HEK293 (cell line): ENCODE measurements around the gene DOCK9.

Source experiments
- CTCF ChIA-PET: fragments of 350-600 bp; formaldehyde crosslinking; extraction: SDS; loops from one replicate; lab custom pipeline; 2021; ENCODE audit warnings: antibody characterized with exemption; lab: Yijun Ruan, JAX
- POLR2A ChIA-PET: fragments of 300-600 bp; formaldehyde crosslinking; extraction: SDS; loops from one replicate; lab custom pipeline; 2020; ENCODE audit warnings: antibody characterized with exemption, inconsistent platforms; lab: Yijun Ruan, JAX
- H3K27ac ChIP-seq: fragments of 200-500 bp; sonication (Bioruptor generic); 2 replicates; pipeline ENCODE4 v1.5.1; 2014; ENCODE audit warnings: low read depth, low read length, control low read depth, inconsistent platforms; ENCODE audit errors: extremely low read depth
- H3K36me3 ChIP-seq, 2 experiments: fragments of 200-500 bp in 1 of 2; sonication (Bioruptor generic) in 1 of 2; 1 replicate in 1 of 2; 2 replicates in 1 of 2; pipeline ENCODE4 v1.5.1; 2014 to 2017; ENCODE audit warnings: inconsistent platforms in 2 of 2, low read length in 2 of 2; ENCODE audit not compliant: control insufficient read depth in 2 of 2, insufficient read depth in 1 of 2
- H3K4me1 ChIP-seq: fragments of 200-500 bp; sonication (Bioruptor generic); 2 replicates; pipeline ENCODE4 v1.5.1; 2014; ENCODE audit warnings: mild to moderate bottlenecking, low read length, inconsistent platforms; ENCODE audit not compliant: control insufficient read depth, insufficient read depth
- H3K4me3 ChIP-seq: 2 replicates; pipeline ENCODE4 v1.5.1; 2011; ENCODE audit warnings: low read depth, mild to moderate bottlenecking, control low read depth, low read length, moderate library complexity
- H3K9me3 ChIP-seq: fragments of 200-500 bp; sonication (Bioruptor generic); 2 replicates; pipeline ENCODE4 v1.5.1; 2014; ENCODE audit warnings: low read depth, low read length, inconsistent platforms; ENCODE audit not compliant: control insufficient read depth, insufficient read depth
- HOXD13 ChIP-seq: sonication (generic); formaldehyde crosslinking; IDR thresholded peaks from 2 replicates; pipeline ENCODE4 v1.8.0; 2022; ENCODE audit warnings: missing genetic modification reagents, borderline replicate concordance
- KLF8 ChIP-seq: fragments of 450-650 bp; formaldehyde crosslinking; IDR thresholded peaks from 2 replicates; pipeline ENCODE4 v1.5.1; 2016; ENCODE audit warnings: missing biosample characterization, missing genetic modification characterization
- RBAK ChIP-seq: fragments of 450-650 bp; formaldehyde crosslinking; IDR thresholded peaks from 2 replicates; pipeline ENCODE4 v1.5.1; 2016; ENCODE audit warnings: missing biosample characterization, missing genetic modification characterization
- REPIN1 ChIP-seq: fragments of 450-650 bp; formaldehyde crosslinking; IDR thresholded peaks from 2 replicates; pipeline ENCODE4 v1.5.1; 2017; ENCODE audit warnings: missing biosample characterization, missing genetic modification characterization, low read depth
- ZFP41 ChIP-seq: fragments of 450-650 bp; formaldehyde crosslinking; IDR thresholded peaks from 2 replicates; pipeline ENCODE4 v1.5.1; 2016; ENCODE audit warnings: missing biosample characterization, missing genetic modification characterization, borderline replicate concordance
- ZNF114 ChIP-seq: fragments of 450-650 bp; formaldehyde crosslinking; IDR thresholded peaks from 2 replicates; pipeline ENCODE4 v1.5.0; 2017; ENCODE audit warnings: missing biosample characterization, missing genetic modification characterization
- ZNF138 ChIP-seq: fragments of 450-650 bp; formaldehyde crosslinking; IDR thresholded peaks from 2 replicates; pipeline ENCODE4 v1.5.1; 2016; ENCODE audit warnings: missing biosample characterization, missing genetic modification characterization, borderline replicate concordance
- ZNF175 ChIP-seq: fragments of 450-650 bp; formaldehyde crosslinking; IDR thresholded peaks from 2 replicates; pipeline ENCODE4 v1.5.1; 2016; ENCODE audit warnings: missing biosample characterization, missing genetic modification characterization
- ZNF2 ChIP-seq: fragments of 450-650 bp; formaldehyde crosslinking; IDR thresholded peaks from 2 replicates; pipeline ENCODE4 v1.5.1; 2016; ENCODE audit warnings: missing biosample characterization, missing genetic modification characterization
- ZNF274 ChIP-seq, 2 experiments: fragments of 200-500 bp in 1 of 2; fragments of 450-650 bp in 1 of 2; sonication (Bioruptor generic) in 1 of 2; formaldehyde crosslinking in 1 of 2; IDR thresholded peaks; 2 replicates each; pipeline versions ENCODE4 v1.5.1 to v1.6.1; 2014 to 2016; ENCODE audit warnings: borderline replicate concordance in 1 of 2, inconsistent platforms in 1 of 2, low read length in 1 of 2, missing biosample characterization in 1 of 2, missing genetic modification characterization in 1 of 2
- ZNF311 ChIP-seq: fragments of 450-650 bp; formaldehyde crosslinking; IDR thresholded peaks from 2 replicates; pipeline ENCODE4 v1.5.1; 2017; ENCODE audit warnings: missing biosample characterization, missing genetic modification characterization, borderline replicate concordance
- ZNF426 ChIP-seq: fragments of 450-650 bp; formaldehyde crosslinking; IDR thresholded peaks from 2 replicates; pipeline ENCODE4 v1.5.1; 2017; ENCODE audit warnings: missing biosample characterization, missing genetic modification characterization, mild to moderate bottlenecking, inconsistent platforms, moderate library complexity
- ZNF585B ChIP-seq: fragments of 450-650 bp; formaldehyde crosslinking; IDR thresholded peaks from 2 replicates; pipeline ENCODE4 v1.5.1; 2016; ENCODE audit warnings: missing biosample characterization, missing genetic modification characterization
- ZNF621 ChIP-seq: fragments of 450-650 bp; formaldehyde crosslinking; IDR thresholded peaks from 2 replicates; pipeline ENCODE4 v1.5.1; 2017; ENCODE audit warnings: missing biosample characterization, missing genetic modification characterization
- ZNF664 ChIP-seq: fragments of 450-650 bp; formaldehyde crosslinking; IDR thresholded peaks from 2 replicates; pipeline ENCODE4 v1.5.1; 2016; ENCODE audit warnings: missing biosample characterization, missing genetic modification characterization
- TF ChIP-seq, protein P1 (sequence below): fragments of 450-650 bp; formaldehyde crosslinking; IDR thresholded peaks from 2 replicates; pipeline ENCODE4 v1.5.0; 2017; ENCODE audit warnings: missing biosample characterization, missing genetic modification characterization, borderline replicate concordance
- TF ChIP-seq, protein P2 (sequence below): fragments of 450-650 bp; formaldehyde crosslinking; IDR thresholded peaks from 2 replicates; pipeline ENCODE4 v1.5.1; 2016; ENCODE audit warnings: missing biosample characterization, missing genetic modification characterization
- TF ChIP-seq, protein P3 (sequence below): fragments of 450-650 bp; formaldehyde crosslinking; IDR thresholded peaks from 2 replicates; pipeline ENCODE4 v1.5.1; 2016; ENCODE audit warnings: missing biosample characterization, missing genetic modification characterization
- TF ChIP-seq, protein P4 (sequence below): fragments of 450-650 bp; formaldehyde crosslinking; IDR thresholded peaks from 2 replicates; pipeline ENCODE4 v1.5.1; 2016; ENCODE audit warnings: missing biosample characterization, missing genetic modification characterization, low read depth

Gene DOCK9

DNA sequence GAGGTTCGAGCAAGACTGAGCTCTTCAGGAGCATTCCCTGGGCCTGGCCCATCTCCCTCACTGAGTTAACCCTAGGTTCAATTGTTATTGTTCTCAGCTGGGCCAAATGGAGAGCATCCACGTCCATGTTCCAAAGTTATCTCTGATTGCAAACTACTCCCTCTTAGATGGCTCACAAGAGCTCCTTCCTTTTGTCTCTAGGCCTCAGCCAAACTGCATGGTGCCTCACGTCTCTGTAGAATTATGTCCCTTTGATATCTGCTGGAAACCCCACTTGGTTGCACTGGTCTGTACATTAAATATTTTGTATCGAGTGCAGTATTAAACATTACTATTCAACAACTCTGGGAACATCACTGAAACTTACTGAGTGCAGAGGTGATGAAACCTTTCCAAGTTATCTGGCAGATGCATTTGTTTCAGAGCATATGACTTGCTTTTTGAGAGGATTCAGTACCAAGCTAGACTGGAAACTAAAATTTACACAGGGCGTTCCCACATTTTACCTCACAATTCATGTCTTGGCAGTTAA, 38.1 kb downstream of the DOCK9 start:
- Histone ChIP-seq H3K4me1 (peaks cover 3% of the 10 kb centered on the region; the same call in 1 of the 2 replicates), H3K27ac (no peak overlapping the region), H3K36me3 (no peaks in the 10 kb centered on the region), H3K9me3 (no peaks in the 10 kb centered on the region), H3K4me3 (no peak overlapping the region)
- ChIA-PET CTCF (no interaction called here), POLR2A (no interaction called here)
- TF ChIP-seq ZNF175 (tag by site-specific recombination) (no peak), RBAK (tag by site-specific recombination) (no peak), ZNF274 (IDR thresholded peaks at IDR 0.05; ENCODE audit: low read length) (no peak), ZNF274 (tag by site-specific recombination; IDR thresholded peaks at IDR 0.05; ENCODE audit: borderline replicate concordance) (no peak), ZFP41 (tag by site-specific recombination) (no peak), ZNF138 (tag by site-specific recombination) (no peak), ZNF664 (tag by site-specific recombination) (no peak), HOXD13 (CRISPR knock-in tag) (no peak), ZNF114 (tag by site-specific recombination) (no peak), KLF8 (no peak), ZNF426 (tag by site-specific recombination) (no peak), REPIN1 (tag by site-specific recombination) (no peak), ZNF621 (tag by site-specific recombination) (no peak), ZNF2 (tag by site-specific recombination) (no peak), ZNF311 (tag by site-specific recombination) (no peak), ZNF585B (tag by site-specific recombination) (no peak)
- TF ChIP-seq, protein P1, sequence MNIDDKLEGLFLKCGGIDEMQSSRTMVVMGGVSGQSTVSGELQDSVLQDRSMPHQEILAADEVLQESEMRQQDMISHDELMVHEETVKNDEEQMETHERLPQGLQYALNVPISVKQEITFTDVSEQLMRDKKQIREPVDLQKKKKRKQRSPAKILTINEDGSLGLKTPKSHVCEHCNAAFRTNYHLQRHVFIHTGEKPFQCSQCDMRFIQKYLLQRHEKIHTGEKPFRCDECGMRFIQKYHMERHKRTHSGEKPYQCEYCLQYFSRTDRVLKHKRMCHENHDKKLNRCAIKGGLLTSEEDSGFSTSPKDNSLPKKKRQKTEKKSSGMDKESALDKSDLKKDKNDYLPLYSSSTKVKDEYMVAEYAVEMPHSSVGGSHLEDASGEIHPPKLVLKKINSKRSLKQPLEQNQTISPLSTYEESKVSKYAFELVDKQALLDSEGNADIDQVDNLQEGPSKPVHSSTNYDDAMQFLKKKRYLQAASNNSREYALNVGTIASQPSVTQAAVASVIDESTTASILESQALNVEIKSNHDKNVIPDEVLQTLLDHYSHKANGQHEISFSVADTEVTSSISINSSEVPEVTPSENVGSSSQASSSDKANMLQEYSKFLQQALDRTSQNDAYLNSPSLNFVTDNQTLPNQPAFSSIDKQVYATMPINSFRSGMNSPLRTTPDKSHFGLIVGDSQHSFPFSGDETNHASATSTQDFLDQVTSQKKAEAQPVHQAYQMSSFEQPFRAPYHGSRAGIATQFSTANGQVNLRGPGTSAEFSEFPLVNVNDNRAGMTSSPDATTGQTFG (tag by site-specific recombination): no peak
- TF ChIP-seq, protein P2, sequence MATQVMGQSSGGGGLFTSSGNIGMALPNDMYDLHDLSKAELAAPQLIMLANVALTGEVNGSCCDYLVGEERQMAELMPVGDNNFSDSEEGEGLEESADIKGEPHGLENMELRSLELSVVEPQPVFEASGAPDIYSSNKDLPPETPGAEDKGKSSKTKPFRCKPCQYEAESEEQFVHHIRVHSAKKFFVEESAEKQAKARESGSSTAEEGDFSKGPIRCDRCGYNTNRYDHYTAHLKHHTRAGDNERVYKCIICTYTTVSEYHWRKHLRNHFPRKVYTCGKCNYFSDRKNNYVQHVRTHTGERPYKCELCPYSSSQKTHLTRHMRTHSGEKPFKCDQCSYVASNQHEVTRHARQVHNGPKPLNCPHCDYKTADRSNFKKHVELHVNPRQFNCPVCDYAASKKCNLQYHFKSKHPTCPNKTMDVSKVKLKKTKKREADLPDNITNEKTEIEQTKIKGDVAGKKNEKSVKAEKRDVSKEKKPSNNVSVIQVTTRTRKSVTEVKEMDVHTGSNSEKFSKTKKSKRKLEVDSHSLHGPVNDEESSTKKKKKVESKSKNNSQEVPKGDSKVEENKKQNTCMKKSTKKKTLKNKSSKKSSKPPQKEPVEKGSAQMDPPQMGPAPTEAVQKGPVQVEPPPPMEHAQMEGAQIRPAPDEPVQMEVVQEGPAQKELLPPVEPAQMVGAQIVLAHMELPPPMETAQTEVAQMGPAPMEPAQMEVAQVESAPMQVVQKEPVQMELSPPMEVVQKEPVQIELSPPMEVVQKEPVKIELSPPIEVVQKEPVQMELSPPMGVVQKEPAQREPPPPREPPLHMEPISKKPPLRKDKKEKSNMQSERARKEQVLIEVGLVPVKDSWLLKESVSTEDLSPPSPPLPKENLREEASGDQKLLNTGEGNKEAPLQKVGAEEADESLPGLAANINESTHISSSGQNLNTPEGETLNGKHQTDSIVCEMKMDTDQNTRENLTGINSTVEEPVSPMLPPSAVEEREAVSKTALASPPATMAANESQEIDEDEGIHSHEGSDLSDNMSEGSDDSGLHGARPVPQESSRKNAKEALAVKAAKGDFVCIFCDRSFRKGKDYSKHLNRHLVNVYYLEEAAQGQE: no peak
- TF ChIP-seq, protein P3, sequence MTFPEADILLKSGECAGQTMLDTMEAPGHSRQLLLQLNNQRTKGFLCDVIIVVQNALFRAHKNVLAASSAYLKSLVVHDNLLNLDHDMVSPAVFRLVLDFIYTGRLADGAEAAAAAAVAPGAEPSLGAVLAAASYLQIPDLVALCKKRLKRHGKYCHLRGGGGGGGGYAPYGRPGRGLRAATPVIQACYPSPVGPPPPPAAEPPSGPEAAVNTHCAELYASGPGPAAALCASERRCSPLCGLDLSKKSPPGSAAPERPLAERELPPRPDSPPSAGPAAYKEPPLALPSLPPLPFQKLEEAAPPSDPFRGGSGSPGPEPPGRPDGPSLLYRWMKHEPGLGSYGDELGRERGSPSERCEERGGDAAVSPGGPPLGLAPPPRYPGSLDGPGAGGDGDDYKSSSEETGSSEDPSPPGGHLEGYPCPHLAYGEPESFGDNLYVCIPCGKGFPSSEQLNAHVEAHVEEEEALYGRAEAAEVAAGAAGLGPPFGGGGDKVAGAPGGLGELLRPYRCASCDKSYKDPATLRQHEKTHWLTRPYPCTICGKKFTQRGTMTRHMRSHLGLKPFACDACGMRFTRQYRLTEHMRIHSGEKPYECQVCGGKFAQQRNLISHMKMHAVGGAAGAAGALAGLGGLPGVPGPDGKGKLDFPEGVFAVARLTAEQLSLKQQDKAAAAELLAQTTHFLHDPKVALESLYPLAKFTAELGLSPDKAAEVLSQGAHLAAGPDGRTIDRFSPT: no peak
- TF ChIP-seq, protein P4, sequence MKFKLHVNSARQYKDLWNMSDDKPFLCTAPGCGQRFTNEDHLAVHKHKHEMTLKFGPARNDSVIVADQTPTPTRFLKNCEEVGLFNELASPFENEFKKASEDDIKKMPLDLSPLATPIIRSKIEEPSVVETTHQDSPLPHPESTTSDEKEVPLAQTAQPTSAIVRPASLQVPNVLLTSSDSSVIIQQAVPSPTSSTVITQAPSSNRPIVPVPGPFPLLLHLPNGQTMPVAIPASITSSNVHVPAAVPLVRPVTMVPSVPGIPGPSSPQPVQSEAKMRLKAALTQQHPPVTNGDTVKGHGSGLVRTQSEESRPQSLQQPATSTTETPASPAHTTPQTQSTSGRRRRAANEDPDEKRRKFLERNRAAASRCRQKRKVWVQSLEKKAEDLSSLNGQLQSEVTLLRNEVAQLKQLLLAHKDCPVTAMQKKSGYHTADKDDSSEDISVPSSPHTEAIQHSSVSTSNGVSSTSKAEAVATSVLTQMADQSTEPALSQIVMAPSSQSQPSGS: no peak
- TF ChIP-seq, all 188 proteins: peak for 0
